OCI-LY1 (cell line): ENCODE data around the gene NTSR1.

ENCODE experiments used
- H2AFZ ChIP-seq: fragments of 200-600 bp; sonication (generic), shearing (Covaris generic); 2 replicates; pipeline ENCODE4 v1.6.0; 2014; ENCODE audit warnings: antibody characterized with exemption, mild to moderate bottlenecking, low read length
- H3F3A ChIP-seq: fragments of 200-600 bp; sonication (generic), shearing (Covaris generic); 2 replicates; pipeline ENCODE4 v1.6.0; 2014; ENCODE audit warnings: mild to moderate bottlenecking, antibody characterized with exemption, low read length, moderate library complexity; ENCODE audit not compliant: insufficient read depth
- H3K27ac ChIP-seq: fragments of 200-600 bp; sonication (generic); 2 replicates; pipeline ENCODE4 v1.5.1; 2014; ENCODE audit warnings: low read length, mixed run types, mild to moderate bottlenecking, low read depth; ENCODE audit not compliant: poor library complexity, severe bottlenecking
- H3K27me3 ChIP-seq: fragments of 200-600 bp; sonication (generic); 2 replicates; pipeline ENCODE4 v1.6.0; 2014; ENCODE audit warnings: antibody characterized with exemption, mild to moderate bottlenecking, low read length, moderate library complexity; ENCODE audit not compliant: insufficient read depth
- H3K36me3 ChIP-seq: fragments of 200-600 bp; sonication (generic); 2 replicates; pipeline ENCODE4 v1.6.1; 2014; ENCODE audit warnings: mild to moderate bottlenecking, antibody characterized with exemption, low read length, moderate library complexity, mixed read lengths; ENCODE audit not compliant: insufficient read depth
- H3K4me1 ChIP-seq: fragments of 200-600 bp; sonication (generic); 2 replicates; pipeline ENCODE4 v1.5.1; 2014; ENCODE audit warnings: mild to moderate bottlenecking, low read length, moderate library complexity; ENCODE audit not compliant: insufficient read depth, severe bottlenecking
- H3K4me2 ChIP-seq: fragments of 200-600 bp; sonication (generic), shearing (Covaris generic); 2 replicates; pipeline ENCODE4 v1.6.1; 2014; ENCODE audit warnings: low read length
- H3K4me3 ChIP-seq: fragments of 200-600 bp; sonication (generic); 2 replicates; pipeline ENCODE4 v1.5.1; 2014; ENCODE audit warnings: low read length, low read depth, mild to moderate bottlenecking, mixed read lengths; ENCODE audit not compliant: poor library complexity, severe bottlenecking
- H3K79me2 ChIP-seq: fragments of 200-600 bp; shearing (Covaris generic); 2 replicates; pipeline ENCODE4 v1.6.1; 2016; ENCODE audit warnings: mixed run types, low read length, mixed read lengths; ENCODE audit not compliant: insufficient read depth
- H3K9ac ChIP-seq: fragments of 200-600 bp; sonication (generic), shearing (Covaris generic); 2 replicates; pipeline ENCODE4 v1.6.1; 2014; ENCODE audit warnings: mild to moderate bottlenecking, low read length, mixed read lengths
- H3K9me2 ChIP-seq: fragments of 200-600 bp; sonication (generic), shearing (Covaris generic); 2 replicates; pipeline ENCODE4 v1.6.1; 2014; ENCODE audit warnings: low read depth, mild to moderate bottlenecking, low read length, mixed read lengths
- H3K9me3 ChIP-seq: fragments of 200-600 bp; shearing (Covaris generic); 2 replicates; pipeline ENCODE4 v1.6.1; 2014; ENCODE audit warnings: low read length, mixed read lengths
- H4K20me1 ChIP-seq: fragments of 200-600 bp; sonication (generic), shearing (Covaris generic); 2 replicates; pipeline ENCODE4 v1.6.0; 2016; ENCODE audit warnings: mild to moderate bottlenecking, low read length; ENCODE audit not compliant: insufficient read depth
- CTCF ChIP-seq: fragments of 200-600 bp; sonication (generic), shearing (Covaris generic); IDR thresholded peaks from 2 replicates; pipeline ENCODE4 v1.5.1; 2017; ENCODE audit warnings: mild to moderate bottlenecking, antibody characterized with exemption, low read length, moderate library complexity, mixed read lengths
- EZH2 ChIP-seq: fragments of 200-600 bp; sonication (generic), shearing (Covaris generic); IDR thresholded peaks from 2 replicates; pipeline ENCODE4 v1.8.0; 2017; ENCODE audit warnings: borderline replicate concordance, mixed run types, mild to moderate bottlenecking, antibody characterized with exemption, low read length, moderate library complexity, mixed read lengths

The NTSR1 gene

GRCh38 chr20:62762376-62762775, 53.7 kb downstream of the NTSR1 start:
- no peak overlapping the region for H2AFZ ChIP-seq
- H3K9me3 ChIP-seq, result no peaks in the 10 kb centered on the region
- H3K27ac ChIP-seq, result no peak overlapping the region
- H3K9ac ChIP-seq, result no peak overlapping the region
- H3K9me2 ChIP-seq, result no peaks in the 10 kb centered on the region
- TF ChIP-seq CTCF (no peak), EZH2 (no peak)
- no peaks in the 10 kb centered on the region for H4K20me1 ChIP-seq
- H3F3A ChIP-seq, result no peaks in the 10 kb centered on the region
- H3K79me2 ChIP-seq, result no peaks in the 10 kb centered on the region
- H3K4me3 ChIP-seq, result no peak overlapping the region
- H3K27me3 ChIP-seq, result no peaks in the 10 kb centered on the region; the same call in 1 of the 2 replicates
- no peaks in the 10 kb centered on the region for H3K4me1 ChIP-seq
- no peaks in the 10 kb centered on the region for H3K36me3 ChIP-seq
- no peak overlapping the region for H3K4me2 ChIP-seq

DNA sequence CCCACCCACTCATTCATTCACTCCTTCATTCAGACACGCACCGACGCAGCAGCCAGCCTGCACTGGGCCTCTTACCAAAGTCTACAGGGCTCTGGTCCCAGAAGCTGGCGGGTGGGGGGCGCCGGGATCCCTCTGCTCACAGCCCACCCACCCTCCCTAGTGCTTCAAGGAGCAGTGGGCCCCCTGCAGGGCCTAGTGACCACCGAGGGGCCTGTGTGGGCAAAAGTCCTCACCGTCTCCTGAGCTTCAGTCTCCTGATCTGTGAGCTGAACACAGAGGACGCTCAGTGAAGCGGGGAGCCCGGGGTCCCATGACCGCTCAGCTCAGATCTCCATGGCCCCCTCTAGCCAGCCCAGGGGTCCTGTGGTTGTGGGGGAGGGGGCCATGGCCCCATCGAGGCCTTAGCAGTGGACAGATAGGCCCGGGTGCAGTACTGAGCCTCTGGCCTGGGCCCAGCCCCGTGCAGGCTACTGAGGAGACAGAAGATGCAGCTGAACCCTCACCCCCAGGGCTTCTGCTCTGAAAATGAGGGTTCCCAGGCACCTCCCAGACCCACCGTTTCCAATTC, 54.2 kb downstream of the NTSR1 start:
- no peak overlapping the region for H3K9ac ChIP-seq
- no peak overlapping the region for H3K27ac ChIP-seq

DNA sequence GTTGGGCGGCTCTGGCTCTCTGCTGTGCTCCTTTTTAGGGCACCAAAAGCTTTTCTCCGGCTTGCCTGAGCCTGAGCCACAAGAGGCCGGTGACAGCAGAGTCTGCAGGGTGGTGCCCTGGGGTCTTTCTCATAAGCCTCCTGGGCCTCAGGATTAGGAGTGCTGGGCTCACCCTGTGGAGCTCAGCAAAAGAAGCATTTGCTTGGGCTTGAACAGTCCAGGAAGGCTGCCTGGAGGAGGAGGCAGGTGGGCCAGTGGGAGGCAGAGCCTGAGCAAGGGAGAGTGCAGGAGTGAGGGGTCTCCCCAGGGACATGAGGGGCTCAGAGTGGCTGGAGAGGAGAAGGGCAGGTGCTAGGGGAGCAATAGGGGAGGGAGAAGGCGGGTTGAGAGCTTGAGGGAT, 54.8 kb downstream of the NTSR1 start:
- Histone ChIP-seq H4K20me1 (no peaks in the 10 kb centered on the region), H3K4me1 (no peaks in the 10 kb centered on the region), H3F3A (no peaks in the 10 kb centered on the region), H3K79me2 (no peaks in the 10 kb centered on the region), H3K36me3 (no peaks in the 10 kb centered on the region), H2AFZ (no peak overlapping the region), H3K27ac (no peak overlapping the region), H3K4me2 (no peak overlapping the region), H3K9me2 (no peaks in the 10 kb centered on the region), H3K4me3 (no peak overlapping the region), H3K9ac (no peak overlapping the region), H3K27me3 (no peaks in the 10 kb centered on the region), H3K9me3 (no peaks in the 10 kb centered on the region)
- TF ChIP-seq EZH2, result no peak
- TF ChIP-seq CTCF, result no peak

More for the DNA sequence above, 54.2 kb downstream of the NTSR1 start:
- Histone ChIP-seq H3F3A (no peaks in the 10 kb centered on the region), H4K20me1 (no peaks in the 10 kb centered on the region), H3K4me2 (no peak overlapping the region), H3K9me2 (no peaks in the 10 kb centered on the region), H3K4me3 (no peak overlapping the region), H3K9me3 (no peaks in the 10 kb centered on the region), H3K27me3 (no peaks in the 10 kb centered on the region), H3K4me1 (no peaks in the 10 kb centered on the region), H2AFZ (no peak overlapping the region), H3K79me2 (no peaks in the 10 kb centered on the region), H3K36me3 (no peaks in the 10 kb centered on the region)
- TF ChIP-seq CTCF (no peak), EZH2 (no peak)
